Smooth muscle cell (in vitro differentiated cells): ENCODE data around the gene SSUH2. TPM values are rescaled to one million over a fixed set of nuclear protein-coding genes. Genes with fewer than 3 reads are reported as not detected.
A peak's percentile ranks its signal among the peaks of the same experiment; 100 is the strongest.

Experiments
- DNase-seq: peaks from one replicate; lab custom pipeline; 2025; ENCODE audit not compliant: unreplicated experiment; lab: John Stamatoyannopoulos, UW
- H2AFZ ChIP-seq: fragments of 200-600 bp; sonication (generic); 2 replicates; pipeline ENCODE4 v1.6.0; 2016; ENCODE audit warnings: antibody characterized with exemption, low read depth, mild to moderate bottlenecking
- H3F3A ChIP-seq: fragments of 200-600 bp; sonication (generic); 2 replicates; pipeline ENCODE4 v1.6.0; 2017; ENCODE audit warnings: antibody characterized with exemption, low read depth
- H3K27ac ChIP-seq: fragments of 200-600 bp; sonication (generic); 2 replicates; pipeline ENCODE4 v1.5.1; 2016; ENCODE audit warnings: low read depth, mild to moderate bottlenecking
- H3K27me3 ChIP-seq: fragments of 200-600 bp; sonication (generic); 2 replicates; pipeline ENCODE4 v1.6.1; 2016; ENCODE audit warnings: low read depth, mild to moderate bottlenecking
- H3K36me3 ChIP-seq: fragments of 200-600 bp; sonication (generic); 2 replicates; pipeline ENCODE4 v1.5.1; 2016; ENCODE audit warnings: low read depth
- H3K4me1 ChIP-seq: fragments of 200-600 bp; sonication (generic); 2 replicates; pipeline ENCODE4 v1.5.1; 2016; ENCODE audit warnings: low read depth
- H3K4me2 ChIP-seq: fragments of 200-600 bp; sonication (generic); 2 replicates; pipeline ENCODE4 v1.6.0; 2016; ENCODE audit warnings: mild to moderate bottlenecking
- H3K4me3 ChIP-seq: fragments of 200-600 bp; sonication (generic); 2 replicates; pipeline ENCODE4 v1.5.1; 2016; ENCODE audit warnings: mild to moderate bottlenecking
- H3K79me2 ChIP-seq: fragments of 200-600 bp; sonication (generic); 2 replicates; pipeline ENCODE4 v1.6.0; 2016; ENCODE audit warnings: low read depth, mild to moderate bottlenecking
- H3K9ac ChIP-seq: fragments of 200-600 bp; sonication (generic); 2 replicates; pipeline ENCODE4 v1.6.0; 2016; ENCODE audit warnings: low read depth
- H3K9me3 ChIP-seq: fragments of 200-600 bp; sonication (generic); replicated peaks from 2 replicates; pipeline ENCODE4 v1.5.1; 2016; ENCODE audit warnings: low read depth
- H4K20me1 ChIP-seq: fragments of 200-600 bp; sonication (generic); 2 replicates; pipeline ENCODE4 v1.6.0; 2016; ENCODE audit warnings: low read depth
- CTCF ChIP-seq: fragments of 200-600 bp; sonication (generic); IDR thresholded peaks from 2 replicates; pipeline ENCODE4 v1.5.1; 2017; ENCODE audit warnings: borderline replicate concordance, mild to moderate bottlenecking, antibody characterized with exemption; ENCODE audit not compliant: insufficient read depth, poor library complexity, severe bottlenecking
- WGBS: methylation state at CpG from one replicate; pipeline ENCODE4 v1.1.7; 2016; ENCODE audit warnings: low lambda C conversion rate; 5-methylcytosine and 5-hydroxymethylcytosine counted together
- polyA plus RNA-seq: library from polyadenylated mRNA; unstranded; fragments of >200 nt; fragmentation: Nextera tagmentation; extraction: Ambion mirVana; gene quantifications from 2 replicates; pipeline ENCODE4 v1.2.1, GENCODE V29; 2016
- total RNA-seq: library from RNA; depleted of rRNA; stranded (reverse); fragments of >200 nt; gene quantifications from 2 replicates; pipeline ENCODE4 v1.2.3, GENCODE V29; 2014

SSUH2 gene
- total and polyA plus RNA-seq, 2 experiments from 2014 or later, result 0.09 TPM; not detected in 1

GRCh38 chr3:8573342-8573926 is 71.2 kb downstream of the SSUH2 start:
- Histone ChIP-seq H4K20me1 (no peaks in the 10 kb centered on the region), H3K36me3 (peaks cover 13% of the 10 kb centered on the region), H3K4me3 (no peak overlapping the region), H3K27ac (peak overlapping the region; percentile 51), H3K9ac (no peak overlapping the region), H3K4me1 (peaks cover 1% of the 10 kb centered on the region), H3F3A (peaks cover 65% of the 10 kb centered on the region), H3K4me2 (no peak overlapping the region), H2AFZ (no peak overlapping the region), H3K79me2 (no peaks in the 10 kb centered on the region), H3K27me3 (no peaks in the 10 kb centered on the region), H3K9me3 (no peaks in the 10 kb centered on the region)
- no peak for TF ChIP-seq CTCF
- DNase-seq, result no peak
- WGBS, result 92% methylated on average over 4 of the region's 4 CpGs

GRCh38 chr3:8571256-8571655 is 73.3 kb downstream of the SSUH2 start:
- DNase-seq, result no peak
- Histone ChIP-seq H4K20me1 (no peaks in the 10 kb centered on the region), H3K4me1 (no peaks in the 10 kb centered on the region), H3K4me3 (no peak overlapping the region), H3K27me3 (no peaks in the 10 kb centered on the region), H3F3A (peaks cover 54% of the 10 kb centered on the region), H3K79me2 (no peaks in the 10 kb centered on the region), H3K4me2 (no peak overlapping the region), H2AFZ (no peak overlapping the region), H3K36me3 (peaks cover 22% of the 10 kb centered on the region), H3K27ac (peak overlapping the region; percentile 51), H3K9me3 (no peaks in the 10 kb centered on the region), H3K9ac (no peak overlapping the region)
- TF ChIP-seq CTCF, result no peak
- WGBS, result 72% methylated on average over 3 of the region's 3 CpGs

Other genes with a start within 250 kb of the SSUH2 start
- gene LMCD1, start 143.0 kb downstream of the SSUH2 start, total RNA-seq, result 187 and 276 TPM in 2 replicates
- 356 and 524 TPM in 2 replicates for gene LMCD1, start 143.0 kb downstream of the SSUH2 start, polyA plus RNA-seq
- not detected in 2 replicates for gene CAV3, start 89.0 kb upstream of the SSUH2 start, total RNA-seq
- not detected in 2 replicates for gene CAV3, start 89.0 kb upstream of the SSUH2 start, polyA plus RNA-seq
- 1.1 and 2.0 TPM in 2 replicates for gene OXTR, start 124.8 kb upstream of the SSUH2 start, total RNA-seq
- 0.54 and 1.5 TPM in 2 replicates for gene OXTR, start 124.8 kb upstream of the SSUH2 start, polyA plus RNA-seq